Umbilical cord (tissue), 2 donors: ENCODE measurements around the gene COPE. TPM values are rescaled to one million over a fixed set of nuclear protein-coding genes. Genes with fewer than 3 reads are reported as not detected.
A peak's percentile ranks its signal among the peaks of the same experiment; 100 is the strongest.

Source experiments
- DNase-seq: peaks from one replicate; pipeline ENCODE4 v3.0.0-alpha.2; 2015; ENCODE audit warnings: low spot score
- total RNA-seq: library from RNA; depleted of rRNA; stranded (reverse); fragments of >200 nt; gene quantifications from one replicate; pipeline ENCODE4 v1.2.3, GENCODE V29; 2014; ENCODE audit warnings: low replicate concordance; ENCODE audit not compliant: insufficient read depth

The COPE gene
- total RNA-seq, 1 donor from 2014 or later: 77.0 TPM

- DNase-seq: no peak
These were observed 65.3 kb downstream of the COPE start for GRCh38 chr19:18853755-18854427.

GRCh38 chr19:18852648-18853047, 66.5 kb downstream of the COPE start:
- peak; percentile 30 for DNase-seq

GRCh38 chr19:18851673-18852325, 67.4 kb downstream of the COPE start:
- DNase-seq: no peak

GRCh38 chr19:18850471-18851375, 68.5 kb downstream of the COPE start:
- DNase-seq: peak; percentile 35

GRCh38 chr19:18849838-18850400, 69.3 kb downstream of the COPE start:
- DNase-seq: no peak

Other genes with a start within 250 kb of the COPE start
- 1.4 TPM for gene CRTC1, start 235.7 kb downstream of the COPE start, total RNA-seq
- gene COMP, start 128.1 kb downstream of the COPE start, total RNA-seq: 162 TPM
- 47.7 TPM for gene UPF1, start 87.4 kb downstream of the COPE start, total RNA-seq
- gene CERS1, start 23.2 kb downstream of the COPE start, total RNA-seq: not detected
- 39.5 TPM for gene DDX49, start 328 bp upstream of the COPE start, total RNA-seq
- 31.3 TPM for gene HOMER3, start 21.8 kb upstream of the COPE start, total RNA-seq
- gene SUGP2, start 114.1 kb upstream of the COPE start, total RNA-seq: 32.7 TPM
- gene ARMC6, start 114.2 kb upstream of the COPE start, total RNA-seq: 19.3 TPM
- 13.2 TPM for gene SLC25A42, start 144.6 kb upstream of the COPE start, total RNA-seq
- gene TMEM161A, start 219.1 kb upstream of the COPE start, total RNA-seq: 6.7 TPM